Spleen (tissue), 7 donors: ENCODE data around the gene OBSL1.

Source experiments
- POLR2A ChIP-seq, 3 donors: fragments of 450-650 bp; IDR thresholded peaks; one replicate each; pipeline ENCODE4 v1.5.1; 2017; ENCODE audit warnings: antibody characterized with exemption in 3 of 3, mild to moderate bottlenecking in 1 of 3
- POLR2AphosphoS5 ChIP-seq, 3 donors: sonication (generic); formaldehyde crosslinking; IDR thresholded peaks; one replicate each; pipeline ENCODE4 v1.5.1; 2017; ENCODE audit warnings: antibody characterized with exemption in 3 of 3
- TF ChIP-seq, protein P1 (sequence below), 11 experiments: fragments of 200-600 bp in 7 of 11; fragments of 450-650 bp in 4 of 11; sonication (generic) in 4 of 11; IDR thresholded peaks in 8 of 11; conservative IDR thresholded peaks in 3 of 11; 1 replicate in 7 of 11; 2 replicates in 4 of 11; pipeline versions ENCODE4 v1.4.0 to v1.8.0; 2016 to 2021; ENCODE audit warnings: antibody characterized with exemption in 11 of 11, inconsistent platforms in 4 of 11, mild to moderate bottlenecking in 1 of 11
- donor health status: DM: no; HTN: no; CAD: no; lungs with moderate emphysema.
- donor health status: DM: no; HTN: no; CAD: no.
- donor health status: DM: no; HTN: no; CAD: no.

DNA sequence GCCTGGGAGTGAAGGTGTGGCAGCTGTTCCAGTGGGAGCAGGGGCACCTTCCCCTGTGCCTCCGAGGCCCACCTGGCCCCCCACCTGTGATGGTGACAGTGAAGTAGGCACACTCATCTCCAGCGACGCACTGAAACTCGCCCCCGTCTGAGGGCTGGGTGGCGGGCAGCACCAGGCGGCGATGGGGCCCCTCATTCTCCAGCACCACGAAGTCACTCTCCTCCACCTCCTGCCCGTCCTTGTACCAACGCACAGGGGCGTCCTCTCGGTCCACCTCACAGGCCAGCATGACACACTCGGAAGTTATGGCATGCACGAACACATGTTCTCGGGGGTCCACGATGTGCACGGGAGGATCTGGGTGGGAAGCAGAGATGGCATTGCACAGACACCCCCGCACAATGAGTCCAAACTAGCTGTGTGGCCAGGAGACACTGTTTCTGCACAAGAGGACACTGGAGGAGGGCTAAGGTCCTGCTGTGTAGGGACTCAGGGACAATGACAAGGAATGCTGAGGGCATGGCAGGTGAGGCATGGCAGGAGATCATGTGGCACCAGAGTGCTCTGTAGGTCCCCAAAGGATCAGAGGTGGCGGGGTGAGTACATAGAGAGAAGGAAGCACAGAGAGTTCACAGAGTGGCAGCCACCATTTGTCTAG, 7.9 kb downstream of the OBSL1 start:
- TF ChIP-seq, protein P1, sequence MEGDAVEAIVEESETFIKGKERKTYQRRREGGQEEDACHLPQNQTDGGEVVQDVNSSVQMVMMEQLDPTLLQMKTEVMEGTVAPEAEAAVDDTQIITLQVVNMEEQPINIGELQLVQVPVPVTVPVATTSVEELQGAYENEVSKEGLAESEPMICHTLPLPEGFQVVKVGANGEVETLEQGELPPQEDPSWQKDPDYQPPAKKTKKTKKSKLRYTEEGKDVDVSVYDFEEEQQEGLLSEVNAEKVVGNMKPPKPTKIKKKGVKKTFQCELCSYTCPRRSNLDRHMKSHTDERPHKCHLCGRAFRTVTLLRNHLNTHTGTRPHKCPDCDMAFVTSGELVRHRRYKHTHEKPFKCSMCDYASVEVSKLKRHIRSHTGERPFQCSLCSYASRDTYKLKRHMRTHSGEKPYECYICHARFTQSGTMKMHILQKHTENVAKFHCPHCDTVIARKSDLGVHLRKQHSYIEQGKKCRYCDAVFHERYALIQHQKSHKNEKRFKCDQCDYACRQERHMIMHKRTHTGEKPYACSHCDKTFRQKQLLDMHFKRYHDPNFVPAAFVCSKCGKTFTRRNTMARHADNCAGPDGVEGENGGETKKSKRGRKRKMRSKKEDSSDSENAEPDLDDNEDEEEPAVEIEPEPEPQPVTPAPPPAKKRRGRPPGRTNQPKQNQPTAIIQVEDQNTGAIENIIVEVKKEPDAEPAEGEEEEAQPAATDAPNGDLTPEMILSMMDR (IDR thresholded peaks at IDR 0.05 in 8 of 11, conservative IDR thresholded peaks at IDR 0.05 in 3 of 11) = no peak
- TF ChIP-seq POLR2A (IDR thresholded peaks at IDR 0.05) (no peak), POLR2AphosphoS5 (IDR thresholded peaks at IDR 0.05) (no peak)
